Colon (tissue), 2 donors: ENCODE results near the gene CLEC1B.
"Not testable (repeated sequence)": the region's sequence is repeated elsewhere in the genome, so short reads cannot be mapped to it uniquely, and the experiment has no call there.

Source experiments
- FAIRE-seq: peaks from 2 replicates; lab custom pipeline; 2012; peaks lifted over from hg19 to GRCh38; lab: Jason Lieb, UNC
- donor health status: control.
- donor health status: control.

Gene CLEC1B

GRCh38 chr12:9999016-9999415, at the start of gene CLEC1B:
Gene CLEC1B, minus strand, starts transcription at chr12:9999121. Its CDS starts 21 bp downstream, at chr12:9999100.
- FAIRE-seq: no peak

- FAIRE-seq: no peak
These were observed 49.6 kb upstream of the CLEC1B start for GRCh38 chr12:10048526-10048925.

- FAIRE-seq: no peak
These were observed 43.2 kb upstream of the CLEC1B start for GRCh38 chr12:10042167-10042566.

GRCh38 chr12:10033783-10034545, 35.0 kb upstream of the CLEC1B start:
- FAIRE-seq: no peak

GRCh38 chr12:10031771-10032175, 32.9 kb upstream of the CLEC1B start:
- FAIRE-seq: no peak

GRCh38 chr12:10031321-10031720, 32.4 kb upstream of the CLEC1B start:
- no peak for FAIRE-seq

GRCh38 chr12:10030446-10030845, 31.5 kb upstream of the CLEC1B start, which contains the start of gene CLEC9A:
Gene CLEC9A, plus strand, starts transcription at chr12:10030682. Its CDS starts 22,006 bp downstream, at chr12:10052688.
- FAIRE-seq: no peak

GRCh38 chr12:10027721-10028120, 28.8 kb upstream of the CLEC1B start:
- no peak for FAIRE-seq

GRCh38 chr12:10027311-10027710, 28.4 kb upstream of the CLEC1B start:
- FAIRE-seq: no peak

GRCh38 chr12:10026666-10027065, 27.7 kb upstream of the CLEC1B start:
- FAIRE-seq: not testable (repeated sequence)

- FAIRE-seq: no peak
These were observed 26.3 kb upstream of the CLEC1B start for GRCh38 chr12:10025236-10025635.

- FAIRE-seq: no peak
These were observed 22.4 kb upstream of the CLEC1B start for GRCh38 chr12:10021342-10021741.

GRCh38 chr12:10018386-10018785, 19.5 kb upstream of the CLEC1B start:
- no peak for FAIRE-seq

- FAIRE-seq: no peak
These were observed 18.0 kb upstream of the CLEC1B start for GRCh38 chr12:10016881-10017280.

- no peak for FAIRE-seq
These were observed 16.5 kb upstream of the CLEC1B start for GRCh38 chr12:10015450-10015849.

GRCh38 chr12:10012630-10013330, 13.9 kb upstream of the CLEC1B start:
- FAIRE-seq: no peak

GRCh38 chr12:10001171-10001776, 2.4 kb upstream of the CLEC1B start:
- FAIRE-seq: no peak

GRCh38 chr12:9992296-9992695, 6.6 kb downstream of the CLEC1B start:
- FAIRE-seq: no peak

- no peak for FAIRE-seq
These were observed 7.0 kb downstream of the CLEC1B start for GRCh38 chr12:9991876-9992275.

- FAIRE-seq: no peak
These were observed 18.8 kb downstream of the CLEC1B start for GRCh38 chr12:9980126-9980525.

GRCh38 chr12:9977916-9978315, 21.0 kb downstream of the CLEC1B start:
- FAIRE-seq: no peak

GRCh38 chr12:9976626-9977025, 22.3 kb downstream of the CLEC1B start:
- FAIRE-seq: not testable (repeated sequence)

- no peak for FAIRE-seq
These were observed 23.3 kb downstream of the CLEC1B start for GRCh38 chr12:9975614-9976013.
